GM19043 (cell line): ENCODE results near the gene REN.

ENCODE experiments used
- ATAC-seq: cut with Tn5 transposase; IDR thresholded peaks from one replicate; pipeline ENCODE4 v1.9.1; 2021; ENCODE audit warnings: low read depth; ENCODE audit not compliant: unreplicated experiment

The REN gene

DNA sequence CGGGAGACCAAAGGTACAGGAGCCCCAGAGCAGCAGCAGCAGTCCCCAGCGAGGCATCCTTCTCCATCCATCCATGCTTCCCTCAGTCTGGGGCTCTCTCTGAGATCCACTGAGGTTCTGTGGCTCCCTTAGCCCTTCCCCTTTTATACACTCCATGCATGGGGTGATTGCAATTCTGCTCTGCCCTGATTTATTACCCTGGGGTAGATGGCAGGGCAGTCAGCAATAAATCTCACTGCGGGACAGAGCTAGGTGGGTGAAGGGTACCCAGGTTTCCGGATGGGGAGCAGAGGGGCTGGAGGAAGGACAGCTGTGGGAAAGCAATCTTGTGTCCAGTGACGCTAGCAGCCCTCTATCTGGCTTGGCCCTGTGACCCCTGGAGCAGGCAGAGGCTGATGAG lies at the start of gene REN:
Gene REN (minus strand): TSS at position 119 of the 400 bp plus-strand sequence. CDS start 44 bp downstream, at position 75.
- ATAC-seq: no peak

DNA sequence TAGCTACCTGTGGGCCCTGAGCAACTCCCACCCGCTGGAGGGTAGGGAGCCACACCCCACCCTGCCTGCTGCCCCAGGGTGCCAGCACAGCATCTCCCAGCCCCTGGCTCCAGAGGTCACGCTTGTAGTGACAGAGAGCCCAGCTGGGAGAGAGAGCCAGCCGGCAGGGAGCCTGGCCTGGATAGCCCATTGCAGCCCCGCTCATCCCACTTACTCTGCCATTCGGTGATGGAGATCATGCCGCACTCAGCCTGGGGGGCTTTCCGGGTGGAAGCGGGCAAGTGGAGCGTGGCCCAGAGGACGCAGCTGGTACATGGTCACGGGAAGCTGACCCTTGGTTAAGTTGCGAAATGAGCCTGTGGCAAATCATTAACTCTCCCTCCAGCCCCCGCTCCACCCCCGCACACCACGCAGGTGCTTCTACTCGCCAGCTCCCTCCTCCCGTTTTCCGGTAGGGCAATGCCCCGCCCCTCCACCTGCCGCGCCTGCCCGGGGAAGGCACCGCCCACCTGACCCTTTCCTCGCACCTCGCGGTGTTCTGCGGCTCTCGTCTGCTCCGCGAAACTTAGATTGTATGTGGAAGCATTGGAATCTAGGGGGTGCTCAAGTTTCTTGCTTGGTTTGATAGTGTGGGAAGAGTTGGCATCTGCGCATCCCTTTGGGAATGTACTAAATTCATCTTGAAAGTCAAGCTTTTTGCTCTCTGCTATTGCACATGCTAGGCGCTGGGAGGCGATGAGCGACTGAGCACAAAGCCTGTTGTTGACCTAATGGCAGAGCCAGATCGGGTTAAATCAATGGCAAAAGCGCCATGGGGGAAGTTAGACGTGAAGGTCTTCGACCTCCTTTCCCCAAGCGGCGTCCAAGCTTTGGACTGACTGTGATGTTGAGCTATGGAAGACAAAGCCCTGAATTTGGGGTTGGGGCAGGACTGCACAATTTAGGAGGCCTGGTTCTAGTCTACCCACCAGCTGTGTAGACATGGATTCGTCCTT lies 47.8 kb upstream of the REN start, which contains the start of gene GOLT1A:
Gene GOLT1A (minus strand): TSS at position 321 of the 995 bp plus-strand sequence. CDS start 82 bp downstream, at position 239.
- ATAC-seq: no peak

DNA sequence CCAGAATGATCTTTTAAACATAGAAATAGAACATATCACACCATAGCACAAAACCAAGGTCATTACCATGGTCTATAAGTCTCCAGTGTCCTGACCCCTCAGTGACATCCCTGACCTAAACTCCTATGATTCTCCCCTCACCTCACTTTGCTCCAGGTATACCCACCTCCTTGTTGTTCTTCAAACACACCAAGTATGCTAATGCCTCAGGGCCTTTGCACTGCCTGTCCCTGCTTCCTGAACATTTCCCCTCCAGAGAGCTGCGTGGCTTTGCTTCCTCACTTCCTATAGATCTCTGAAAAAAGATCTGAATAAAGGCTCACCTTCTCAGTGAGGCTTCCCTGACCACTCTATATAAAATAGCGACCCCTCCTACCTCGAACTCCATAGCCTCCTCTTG lies 46.6 kb upstream of the REN start:
- no peak for ATAC-seq

DNA sequence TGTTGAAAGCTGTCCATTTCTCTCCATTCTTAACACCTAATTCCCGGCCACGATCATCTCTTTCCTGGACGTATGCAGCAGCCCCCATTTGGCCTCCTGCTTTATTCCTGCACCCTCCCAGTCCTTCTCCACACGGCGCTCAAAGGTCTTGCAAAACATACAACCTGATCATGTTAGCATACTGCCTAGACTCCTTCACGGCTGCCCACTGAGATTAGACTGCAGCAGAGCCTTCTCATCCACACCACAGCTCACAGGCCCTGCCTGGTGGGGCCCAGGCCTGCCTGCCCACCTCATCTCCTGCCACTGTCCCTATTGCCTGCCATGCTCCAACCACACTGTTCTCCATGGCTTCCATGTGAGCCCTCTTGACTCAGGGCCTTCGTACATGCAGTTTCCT lies 44.9 kb upstream of the REN start:
- ATAC-seq: no peak

DNA sequence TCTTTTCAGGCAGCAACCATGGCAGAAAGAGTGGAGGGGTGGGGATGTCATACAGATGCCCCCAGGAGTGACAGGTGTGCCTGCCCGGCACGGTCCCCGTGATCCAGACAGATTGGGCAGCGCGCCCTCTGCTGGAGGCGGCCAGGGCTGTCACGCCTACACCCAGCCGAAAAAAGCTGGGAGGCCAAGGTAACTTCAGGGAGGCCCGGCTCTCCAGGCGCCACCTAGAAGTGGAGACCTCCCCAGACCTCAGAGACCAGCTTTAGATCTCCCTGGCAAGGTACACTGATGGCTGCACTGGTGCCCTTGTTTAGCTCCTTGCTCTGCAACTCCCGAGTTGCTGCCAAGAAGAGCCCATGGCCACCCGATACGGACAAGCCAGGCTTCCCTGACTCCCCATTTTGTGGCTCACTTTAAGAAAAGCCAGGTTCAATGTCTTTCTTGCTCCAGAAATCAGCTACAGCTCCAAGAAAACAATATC lies 41.0 kb upstream of the REN start:
- ATAC-seq: no peak

DNA sequence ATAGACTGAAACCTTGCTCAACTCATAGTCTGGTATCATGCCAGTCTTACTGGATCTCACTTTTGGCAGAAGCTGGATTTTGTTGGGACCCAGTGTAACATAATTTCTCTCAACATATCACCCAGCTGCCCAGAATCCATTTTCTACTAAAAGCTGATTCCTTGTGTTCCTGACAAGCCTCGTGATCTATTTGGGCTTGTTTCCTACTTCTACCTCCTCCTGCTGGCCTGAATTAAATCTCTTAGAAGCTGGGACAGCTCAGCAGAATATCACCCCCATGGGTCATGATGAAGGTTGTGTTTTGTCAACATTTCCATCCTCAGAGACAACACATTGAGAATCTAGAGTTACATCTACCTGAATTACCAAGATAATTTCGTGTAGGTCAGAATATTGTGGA lies 40.0 kb upstream of the REN start:
- ATAC-seq: no peak

DNA sequence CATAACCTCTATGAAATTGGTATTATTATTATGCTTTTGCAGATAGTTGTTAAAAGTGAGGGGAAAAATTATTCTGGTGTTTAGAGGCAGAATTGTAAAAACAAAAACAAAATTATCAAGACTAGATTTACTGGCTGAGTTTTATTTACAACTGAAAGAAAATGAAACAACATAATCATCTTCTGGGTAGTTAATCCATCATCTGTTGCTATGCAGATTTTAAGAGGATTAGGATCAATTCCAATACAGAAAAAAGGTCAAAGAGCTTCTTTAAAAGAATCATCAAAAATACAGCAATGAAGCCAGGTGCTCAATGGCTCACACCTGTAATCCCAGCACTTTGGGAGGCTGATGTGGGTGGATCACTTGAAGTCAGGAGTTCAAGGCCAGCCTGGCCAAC lies 39.3 kb upstream of the REN start:
- ATAC-seq: no peak

DNA sequence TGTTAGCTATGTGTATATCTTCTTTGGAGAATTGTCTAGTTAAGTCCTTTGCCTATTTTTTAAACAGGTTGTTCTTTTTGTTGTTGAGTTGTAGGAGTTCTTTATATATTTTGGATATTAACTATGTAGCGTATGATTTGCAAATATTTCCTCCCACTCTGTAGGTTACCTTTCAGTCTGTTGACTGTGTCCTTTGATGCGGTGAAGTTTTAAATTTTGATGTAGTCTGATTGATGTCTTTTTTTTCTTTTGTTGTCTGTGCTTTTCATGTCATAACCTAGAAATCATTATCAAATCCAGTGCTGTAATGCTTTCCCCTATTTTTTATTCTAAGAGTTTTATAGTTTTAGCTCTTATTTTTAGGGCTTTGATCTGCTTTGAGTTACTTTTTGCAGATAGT lies 38.8 kb upstream of the REN start:
- ATAC-seq: no peak

DNA sequence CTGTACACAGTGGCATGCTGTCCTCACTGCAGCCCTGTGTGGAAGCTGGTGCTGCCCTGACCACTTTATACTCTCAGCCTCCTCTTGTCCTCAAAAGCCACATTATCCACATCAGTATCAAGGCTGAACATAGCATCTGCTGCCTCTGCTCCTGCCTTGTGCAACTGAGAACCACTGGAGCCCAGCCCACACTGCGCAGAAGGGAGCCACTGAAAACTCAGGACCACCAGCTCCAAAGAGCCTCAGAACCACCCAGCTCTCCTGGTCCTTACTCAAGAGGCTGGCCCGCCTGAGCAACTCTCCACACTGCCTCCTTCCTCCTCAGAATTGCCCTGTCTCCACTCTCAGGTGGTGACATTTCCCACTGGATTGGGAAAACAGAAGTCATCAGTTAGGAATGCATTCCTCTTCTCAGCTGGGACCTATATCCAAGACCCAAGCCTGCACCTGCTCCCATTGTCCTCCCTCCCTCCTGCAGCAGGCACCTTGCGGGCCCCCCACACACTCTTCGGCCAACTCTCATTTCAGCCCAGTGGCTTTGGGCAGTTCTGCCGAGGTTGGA lies 37.1 kb upstream of the REN start:
- no peak for ATAC-seq

DNA sequence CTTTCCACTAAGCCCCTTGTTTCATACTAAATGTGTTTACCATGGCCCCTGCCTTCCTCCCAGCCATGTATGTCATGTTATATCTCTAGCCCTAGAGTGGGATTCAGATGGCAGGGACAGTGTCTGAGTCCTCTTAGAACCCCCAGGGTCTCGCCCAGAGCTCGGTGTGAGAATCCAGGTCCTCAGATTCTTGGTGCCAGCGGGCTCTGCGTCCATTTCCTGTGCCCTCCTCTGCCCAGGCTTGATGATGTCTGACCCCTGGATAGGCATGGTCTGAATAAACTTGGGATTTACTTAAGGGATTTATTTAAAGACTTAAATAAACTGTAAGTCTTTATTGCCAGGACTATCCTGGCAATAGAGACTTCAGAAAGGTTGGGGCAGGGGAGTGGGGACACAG lies 36.3 kb upstream of the REN start:
- no peak for ATAC-seq

DNA sequence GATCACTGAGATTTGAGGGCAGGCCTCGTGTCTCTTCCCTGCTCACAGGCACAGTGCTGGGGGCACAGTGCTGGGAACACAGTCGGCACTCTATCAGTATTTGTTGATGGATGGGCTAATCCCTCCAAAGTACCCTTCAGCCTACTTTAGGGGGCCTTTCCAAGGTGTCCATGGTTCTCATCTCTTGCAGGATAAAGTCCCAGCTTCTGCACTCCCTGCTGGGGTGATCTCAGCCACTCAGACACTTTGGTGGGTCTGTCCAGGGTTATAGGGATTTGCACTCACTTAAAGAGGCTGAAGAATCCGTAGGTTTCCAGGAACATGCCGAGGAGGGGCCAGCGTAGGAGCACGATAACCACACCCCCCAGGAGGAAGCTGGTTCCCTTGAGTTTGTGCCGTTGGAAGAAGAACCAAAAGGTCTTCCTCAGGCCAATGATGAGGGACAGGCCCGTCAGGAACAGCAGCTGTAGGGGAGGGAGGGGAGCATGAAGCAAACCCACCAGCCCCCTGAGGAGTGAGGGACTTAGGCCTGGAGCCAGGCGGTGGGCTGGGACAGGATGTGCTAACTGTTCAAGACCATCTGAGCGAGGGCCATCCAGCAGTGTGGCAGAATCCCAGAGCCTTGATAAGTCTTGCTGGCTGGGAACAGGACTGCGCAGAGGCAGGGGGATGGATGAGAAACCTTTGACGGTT lies 35.4 kb upstream of the REN start:
- no peak for ATAC-seq

DNA sequence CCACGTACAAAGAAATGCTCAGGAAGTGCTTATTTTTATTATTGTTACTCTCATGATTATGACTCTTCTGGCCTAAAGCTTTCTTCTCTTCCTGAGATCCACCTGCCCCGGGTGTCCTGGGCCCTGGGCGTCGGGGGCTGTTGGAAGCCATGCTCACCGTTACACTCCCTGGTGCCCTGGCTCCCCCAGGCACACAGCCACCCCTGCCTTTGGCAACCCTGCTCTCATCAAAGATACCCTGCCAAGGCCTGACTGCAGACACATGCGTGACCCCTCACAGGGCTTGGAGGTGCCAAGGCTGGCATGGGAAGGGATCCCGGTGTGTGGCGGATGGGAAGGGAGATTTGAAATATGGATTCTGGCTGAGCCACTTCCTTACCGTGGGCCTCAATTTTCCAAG lies 33.4 kb upstream of the REN start:
- no peak for ATAC-seq

DNA sequence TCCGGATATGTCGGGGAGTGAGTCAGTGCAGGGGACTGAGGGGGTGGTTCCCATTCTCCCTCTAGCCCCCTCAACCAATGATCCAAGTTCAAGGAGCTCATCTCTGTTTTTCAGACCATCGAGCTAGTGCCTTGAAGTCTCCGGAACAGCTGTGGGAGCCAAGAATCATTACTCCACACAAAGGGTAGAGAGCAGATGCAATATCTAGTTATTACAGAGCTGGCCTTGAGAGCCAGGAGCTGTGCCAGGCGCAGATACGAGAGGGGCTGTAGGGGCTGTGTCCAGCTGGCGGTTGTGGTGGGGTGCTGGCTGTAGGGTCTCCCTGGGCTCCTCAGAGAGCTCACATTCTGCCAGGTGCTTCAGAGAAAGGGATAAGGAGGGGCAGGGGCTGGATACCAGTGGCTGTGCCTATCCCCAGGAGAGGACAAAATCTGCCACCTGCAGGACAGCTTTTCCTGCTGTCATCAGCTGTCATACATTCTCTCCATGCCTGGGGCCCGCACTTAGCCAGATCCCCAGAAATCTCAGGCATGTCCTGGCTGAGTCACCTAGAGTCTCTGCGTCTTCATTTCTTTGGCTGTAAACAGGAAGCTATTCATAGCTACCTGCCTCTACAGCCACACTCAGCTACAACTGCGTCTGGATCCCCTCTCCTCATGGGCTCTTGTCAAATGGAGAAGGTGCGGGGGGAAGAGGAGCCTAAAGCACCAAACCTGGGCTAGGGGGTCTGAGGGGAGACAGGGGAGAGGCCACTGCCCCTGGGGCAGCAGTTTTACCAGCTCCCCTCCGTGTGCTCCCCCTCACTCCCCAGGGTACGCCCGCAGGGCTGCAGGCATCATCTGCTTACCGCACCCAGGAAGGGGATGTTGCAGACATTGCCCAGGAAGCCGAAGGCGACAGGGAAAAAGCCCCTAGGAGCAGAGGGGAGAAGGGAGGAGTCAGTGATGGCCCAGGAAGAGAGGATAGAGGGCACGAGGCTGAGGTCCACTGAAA lies 32.5 kb upstream of the REN start:
- no peak for ATAC-seq

DNA sequence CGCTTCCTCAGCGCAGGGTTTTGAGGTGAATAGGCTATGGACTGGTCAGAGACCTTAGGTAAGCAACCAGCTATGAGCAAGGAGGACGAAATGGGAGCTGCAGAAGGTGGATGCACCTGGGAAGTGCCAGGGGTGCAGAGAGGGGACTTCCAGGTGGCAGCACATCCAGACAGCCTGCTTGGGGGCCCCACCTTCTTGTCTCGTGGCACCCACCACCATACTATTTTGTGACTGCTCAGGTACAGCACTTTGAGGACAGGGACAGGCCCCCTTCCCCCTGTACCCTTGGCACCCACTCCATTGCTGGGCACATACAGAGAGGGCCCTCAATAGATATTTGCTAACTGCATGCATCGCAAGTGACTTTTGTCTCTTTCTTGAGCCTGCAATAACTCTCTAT lies 30.9 kb upstream of the REN start:
- no peak for ATAC-seq

DNA sequence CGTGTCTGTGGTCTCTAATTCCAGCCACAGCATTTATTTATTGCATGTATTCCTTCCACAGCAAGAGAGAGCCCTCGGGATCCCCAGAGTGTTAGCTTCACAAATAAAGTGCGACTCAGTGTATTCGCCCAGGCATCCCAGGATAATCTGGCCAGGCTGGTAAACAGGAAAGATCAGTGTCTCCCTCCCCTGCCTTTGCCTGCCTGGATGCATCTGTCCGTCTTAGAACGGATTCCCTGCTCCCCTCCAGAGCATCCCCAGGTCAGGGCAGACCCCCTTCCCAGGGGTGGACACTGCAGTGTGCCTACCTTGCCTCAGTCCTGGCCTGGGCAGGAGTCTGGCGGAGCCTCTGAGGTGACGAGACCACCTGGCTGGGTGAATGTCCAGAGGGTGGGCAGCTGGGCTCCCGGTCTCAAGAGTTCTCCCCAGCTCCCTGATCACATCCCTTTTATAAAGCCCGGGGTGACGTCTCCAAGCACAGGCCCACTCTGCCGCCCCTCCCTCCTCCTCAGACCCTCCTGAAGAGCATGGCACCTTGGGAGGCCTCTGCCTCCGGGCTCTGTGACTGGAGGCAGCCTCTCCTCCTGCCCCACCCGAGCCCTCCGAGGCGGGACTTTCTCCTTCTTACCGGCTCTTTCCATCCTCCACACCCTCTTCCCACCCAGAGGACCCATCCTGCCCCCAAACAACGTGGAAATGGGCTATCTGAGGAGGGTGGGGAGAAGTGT lies 30.1 kb upstream of the REN start, which contains the start of gene KISS1:
Gene KISS1 (minus strand): TSS at position 424 of the 728 bp plus-strand sequence. CDS start 3,615 bp downstream, outside the sequence.
- no peak for ATAC-seq

DNA sequence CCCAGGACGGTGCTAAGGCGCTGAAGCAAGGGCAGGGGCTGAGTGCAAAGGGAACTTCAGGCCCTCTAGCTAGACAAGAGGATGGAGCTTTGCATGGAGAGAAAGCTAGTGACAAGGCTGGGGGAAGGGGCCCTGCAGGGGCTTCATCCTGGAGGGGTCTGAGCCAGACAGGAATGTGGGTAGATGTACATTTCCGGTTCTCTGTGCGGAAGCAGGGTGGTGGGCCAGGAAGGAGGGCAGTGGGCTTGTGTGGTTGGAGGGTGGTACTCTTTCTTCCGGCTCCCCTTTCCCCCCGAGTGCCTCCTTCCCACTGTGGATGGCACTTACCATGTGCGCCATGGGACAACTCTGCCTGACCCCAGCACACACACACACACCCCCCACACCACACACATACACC lies 28.6 kb upstream of the REN start:
- ATAC-seq: no peak

DNA sequence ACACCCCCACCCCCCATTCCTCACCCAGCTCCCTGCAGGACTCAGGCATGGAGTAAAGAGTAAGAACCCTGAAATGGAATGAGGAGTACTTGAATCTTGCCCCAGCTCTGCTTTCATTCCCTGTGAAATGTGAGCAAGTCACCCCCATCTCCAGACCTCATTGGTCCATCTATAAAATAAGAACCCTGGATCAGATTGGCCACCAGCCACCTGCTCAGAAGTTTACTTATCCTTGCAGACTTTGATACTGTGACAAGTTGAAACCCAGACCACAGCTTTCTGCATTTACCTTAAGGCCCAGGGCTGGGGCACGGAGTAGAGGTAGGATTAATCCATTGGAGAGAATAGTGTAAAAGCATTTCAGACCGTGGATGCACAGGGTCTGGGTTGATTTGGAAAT lies 27.9 kb upstream of the REN start:
- no peak for ATAC-seq

DNA sequence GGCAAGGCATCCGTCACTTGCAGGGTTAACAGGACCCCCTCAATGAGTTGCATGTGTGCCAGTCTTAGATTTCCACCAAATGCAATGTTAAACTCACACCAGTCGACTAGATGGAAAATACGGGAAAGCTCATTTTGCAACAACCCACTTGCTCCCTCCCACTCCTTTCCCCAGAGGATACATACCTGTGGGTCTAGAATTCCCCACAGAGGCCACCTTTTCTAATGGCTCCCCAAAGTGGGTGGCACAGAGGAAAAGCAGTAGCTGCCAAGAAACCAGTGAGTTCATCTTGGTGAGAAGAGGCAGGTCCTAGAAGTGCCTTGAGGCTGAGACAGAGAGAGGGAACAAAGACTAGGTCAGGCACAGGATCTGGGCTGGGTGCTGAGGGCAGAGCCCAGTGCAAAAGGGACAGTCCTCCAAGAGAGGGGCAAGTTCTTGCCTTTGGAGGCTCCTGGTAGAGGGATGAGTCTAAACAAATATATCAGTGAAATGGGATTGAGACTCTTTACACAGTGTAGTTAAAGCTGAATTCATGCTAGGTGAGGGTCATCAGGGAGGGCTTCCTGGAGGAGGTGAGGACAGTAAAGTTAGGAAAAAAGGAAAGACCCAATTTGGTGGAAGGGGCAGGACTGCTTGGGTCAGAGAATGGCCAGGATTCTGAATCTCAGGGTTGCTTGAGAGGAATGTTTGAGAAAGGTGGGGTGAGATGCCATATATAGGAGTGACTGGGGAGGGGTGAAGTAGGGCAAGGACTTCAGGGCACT lies 26.6 kb upstream of the REN start:
- no peak for ATAC-seq
